NCI-H2107 treated with DMSO at 0.1 percent for 48 hours (cell line): ENCODE data around the gene PNPLA2.

Source experiments
- DNase-seq: peaks from one replicate; lab custom pipeline; 2025; ENCODE audit not compliant: unreplicated experiment; lab: John Stamatoyannopoulos, UW

The PNPLA2 gene

GRCh38 chr11:870418-870817, 51.7 kb downstream of the PNPLA2 start:
- DNase-seq = no peak

- DNase-seq = no peak
These were observed 52.8 kb downstream of the PNPLA2 start for GRCh38 chr11:871472-871871.

DNA sequence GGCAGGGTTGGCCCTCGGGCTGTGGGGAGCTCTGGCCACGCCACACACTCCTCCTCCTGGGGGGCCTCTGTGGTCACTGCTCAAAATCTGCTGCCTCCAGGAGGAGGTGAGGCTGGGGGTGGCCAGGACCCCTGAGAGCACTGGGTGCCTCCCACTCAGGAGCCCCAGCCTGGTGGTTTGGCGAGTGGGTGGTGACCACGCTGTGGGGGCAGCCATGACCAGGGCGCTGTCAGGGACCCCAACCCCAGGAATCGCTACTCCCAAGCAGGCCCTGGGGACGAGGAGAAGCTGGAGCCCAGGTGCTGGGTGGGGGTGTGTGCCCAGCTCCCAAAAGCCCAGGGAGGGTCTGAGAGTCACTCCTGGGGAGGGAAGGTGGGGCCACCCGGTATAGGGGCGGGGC, 54.1 kb downstream of the PNPLA2 start:
- no peak for DNase-seq

DNA sequence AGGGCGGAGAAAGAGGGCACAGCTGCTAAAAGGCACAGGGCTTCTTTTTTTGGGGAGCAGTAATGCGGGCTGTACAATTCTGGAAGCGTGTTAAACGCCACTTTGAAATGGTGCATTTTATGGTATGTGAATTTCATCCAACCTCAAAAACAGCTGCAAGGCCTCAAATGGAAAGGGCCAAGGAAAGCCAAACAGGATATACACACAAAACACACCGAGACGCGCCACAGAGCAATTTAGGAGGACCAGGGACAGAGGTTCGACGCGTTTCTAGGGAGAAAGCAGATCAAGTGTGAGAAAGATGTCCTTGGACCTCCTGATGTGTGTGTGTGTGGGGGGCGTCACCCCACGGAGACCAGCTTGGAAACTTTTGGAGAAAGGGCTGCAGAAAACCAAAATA, 55.0 kb downstream of the PNPLA2 start:
- no peak for DNase-seq
